NCI-H146 (cell line): ENCODE results near the gene LPP.
"Not testable (repeated sequence)": the region's sequence is repeated elsewhere in the genome, so short reads cannot be mapped to it uniquely, and the experiment has no call there.

Experiments
- DNase-seq: peaks from one replicate; lab custom pipeline; 2025; lab: John Stamatoyannopoulos, UW

LPP gene

GRCh38 chr3:188154014-188154808 is at the start of gene LPP:
Gene LPP (plus strand): TSS chr3:188154157. CDS start chr3:188406121, 251,964 bp downstream.
- DNase-seq = peak; percentile 71

- DNase-seq = no peak
These were observed 48.0 kb upstream of the LPP start for GRCh38 chr3:188106006-188106405.

- no peak for DNase-seq
These were observed 47.5 kb upstream of the LPP start for GRCh38 chr3:188106454-188106853.

GRCh38 chr3:188106887-188107830 is 46.8 kb upstream of the LPP start:
- DNase-seq = no peak

- no peak for DNase-seq
These were observed 45.1 kb upstream of the LPP start for GRCh38 chr3:188108703-188109412.

GRCh38 chr3:188111002-188111584 is 42.9 kb upstream of the LPP start:
- no peak for DNase-seq

GRCh38 chr3:188113756-188114155 is 40.2 kb upstream of the LPP start:
- DNase-seq = no peak

GRCh38 chr3:188119846-188120245 is 34.1 kb upstream of the LPP start:
- no peak for DNase-seq

- no peak for DNase-seq
These were observed 31.3 kb upstream of the LPP start for GRCh38 chr3:188122571-188123169.

- no peak for DNase-seq
These were observed 30.6 kb upstream of the LPP start for GRCh38 chr3:188123170-188123905.

- DNase-seq = no peak
These were observed 29.8 kb upstream of the LPP start for GRCh38 chr3:188124184-188124583.

- DNase-seq = no peak
These were observed 28.9 kb upstream of the LPP start for GRCh38 chr3:188125076-188125475.

GRCh38 chr3:188126276-188126675 is 27.7 kb upstream of the LPP start:
- no peak for DNase-seq

- no peak for DNase-seq
These were observed 27.0 kb upstream of the LPP start for GRCh38 chr3:188126934-188127333.

GRCh38 chr3:188128905-188129304 is 25.1 kb upstream of the LPP start:
- DNase-seq = no peak

- DNase-seq = not testable (repeated sequence)
These were observed 22.9 kb upstream of the LPP start for GRCh38 chr3:188131023-188131422.

- no peak for DNase-seq
These were observed 20.7 kb upstream of the LPP start for GRCh38 chr3:188133219-188133618.

- DNase-seq = no peak
These were observed 20.3 kb upstream of the LPP start for GRCh38 chr3:188133646-188134045.

- no peak for DNase-seq
These were observed 19.9 kb upstream of the LPP start for GRCh38 chr3:188134079-188134478.

- DNase-seq = no peak
These were observed 19.1 kb upstream of the LPP start for GRCh38 chr3:188134856-188135255.

GRCh38 chr3:188135271-188135670 is 18.7 kb upstream of the LPP start:
- no peak for DNase-seq
